OCI-LY3 (cell line): Measurements from ENCODE around the gene LMX1A.

ENCODE experiments used
- EZH2phosphoT487 ChIP-seq: fragments of 200-600 bp; shearing (Covaris generic); IDR thresholded peaks from 2 replicates; pipeline ENCODE4 v1.6.1; 2018; ENCODE audit warnings: antibody characterized with exemption, mixed run types, low read depth
- TF ChIP-seq, protein P1 (sequence below): fragments of 200-600, 300-600 bp; sonication (generic); IDR thresholded peaks from 2 replicates; pipeline ENCODE4 v1.5.1; 2014; ENCODE audit warnings: antibody characterized with exemption, low read length, low read depth

- TF ChIP-seq, protein P1, sequence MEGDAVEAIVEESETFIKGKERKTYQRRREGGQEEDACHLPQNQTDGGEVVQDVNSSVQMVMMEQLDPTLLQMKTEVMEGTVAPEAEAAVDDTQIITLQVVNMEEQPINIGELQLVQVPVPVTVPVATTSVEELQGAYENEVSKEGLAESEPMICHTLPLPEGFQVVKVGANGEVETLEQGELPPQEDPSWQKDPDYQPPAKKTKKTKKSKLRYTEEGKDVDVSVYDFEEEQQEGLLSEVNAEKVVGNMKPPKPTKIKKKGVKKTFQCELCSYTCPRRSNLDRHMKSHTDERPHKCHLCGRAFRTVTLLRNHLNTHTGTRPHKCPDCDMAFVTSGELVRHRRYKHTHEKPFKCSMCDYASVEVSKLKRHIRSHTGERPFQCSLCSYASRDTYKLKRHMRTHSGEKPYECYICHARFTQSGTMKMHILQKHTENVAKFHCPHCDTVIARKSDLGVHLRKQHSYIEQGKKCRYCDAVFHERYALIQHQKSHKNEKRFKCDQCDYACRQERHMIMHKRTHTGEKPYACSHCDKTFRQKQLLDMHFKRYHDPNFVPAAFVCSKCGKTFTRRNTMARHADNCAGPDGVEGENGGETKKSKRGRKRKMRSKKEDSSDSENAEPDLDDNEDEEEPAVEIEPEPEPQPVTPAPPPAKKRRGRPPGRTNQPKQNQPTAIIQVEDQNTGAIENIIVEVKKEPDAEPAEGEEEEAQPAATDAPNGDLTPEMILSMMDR = no peak
- no peak for TF ChIP-seq EZH2phosphoT487
These were observed 5.7 kb downstream of the LMX1A start for GRCh38 chr1:165350840-165351239.
